Kidney (tissue), 14 donors: ENCODE data around the gene ARL3. TPM values are rescaled to one million over a fixed set of nuclear protein-coding genes. Genes with fewer than 3 reads are reported as not detected.

Experiments used
- DNase-seq, 5 donors: peaks; one replicate each; pipeline ENCODE4 v3.0.0-alpha.2; 2013 to 2020
- FAIRE-seq: peaks from 2 replicates; lab custom pipeline; 2012; peaks lifted over from hg19 to GRCh38; lab: Jason Lieb, UNC
- H3K27ac ChIP-seq, 2 donors: one replicate each; pipeline ENCODE4 v1.7.0; 2013; ENCODE audit warnings: low read depth in 2 of 2, low read length in 2 of 2, inconsistent platforms in 1 of 2
- H3K27me3 ChIP-seq: one replicate; pipeline ENCODE4 v1.7.1; 2013; ENCODE audit warnings: low read length, inconsistent platforms; ENCODE audit not compliant: control insufficient read depth, insufficient read depth
- H3K36me3 ChIP-seq, 3 donors: one replicate each; pipeline versions ENCODE4 v1.7.0 to v1.7.1; 2013; ENCODE audit warnings: low read length in 3 of 3, control low read depth in 1 of 3, inconsistent platforms in 1 of 3; ENCODE audit not compliant: insufficient read depth in 3 of 3, control insufficient read depth in 2 of 3
- H3K4me1 ChIP-seq, 3 donors: one replicate each; pipeline versions ENCODE4 v1.7.0 to v1.7.1; 2013; ENCODE audit warnings: low read length in 3 of 3, inconsistent platforms in 1 of 3, low read depth in 1 of 3; ENCODE audit not compliant: control insufficient read depth in 2 of 3, insufficient read depth in 2 of 3
- H3K4me3 ChIP-seq, 3 donors: one replicate each; pipeline versions ENCODE4 v1.7.0 to v1.8.1; 2013; ENCODE audit warnings: low read length in 3 of 3, control low read depth in 1 of 3, inconsistent platforms in 1 of 3
- H3K9ac ChIP-seq, 3 donors: one replicate each; pipeline versions ENCODE4 v1.7.0 to v1.7.1; 2013; ENCODE audit warnings: low read length in 3 of 3, control low read depth in 1 of 3, inconsistent platforms in 1 of 3
- H3K9me3 ChIP-seq, 3 donors: one replicate each; pipeline versions ENCODE4 v1.7.0 to v1.7.1; 2013; ENCODE audit warnings: low read length in 3 of 3, control low read depth in 1 of 3, inconsistent platforms in 1 of 3; ENCODE audit not compliant: control insufficient read depth in 2 of 3, insufficient read depth in 1 of 3
- CTCF ChIP-seq: IDR thresholded peaks from 3 replicates; pipeline ENCODE4 v1.5.1; 2012; ENCODE audit warnings: mild to moderate bottlenecking, moderate library complexity, borderline replicate concordance; ENCODE audit not compliant: insufficient read depth; ENCODE audit errors: extremely low read depth
- intact Hi-C: fragments of 100-400 bp; cut with DNase I; formaldehyde crosslinking; loops from one replicate; pipeline ENCODE4 v1.11.1; 2022
- polyA plus RNA-seq: library from polyadenylated mRNA; stranded (reverse); fragments of 350-450 nt; fragmentation: Illumina TruSeq; extraction: RNeasy Lipid Tissue Mini Kit (QIAGEN cat#74804); gene quantifications from one replicate; pipeline ENCODE4 v1.2.3, GENCODE V29; 2014; ENCODE audit warnings: low read depth, low replicate concordance; ENCODE audit not compliant: insufficient read depth
- total RNA-seq: library from RNA; stranded (reverse); fragmentation: NEBNext Ultra II Directional; extraction: Animal tissue kit (Norgen Biotek cat#: 25700); gene quantifications from one replicate; pipeline ENCODE4 v1.2.1, GENCODE V29; 2021
- donor health status: control.
- donor health status: control.
- donor health status: control.
- donor health status: control.
- donor health status: control.
- donor health status: DM: yes; HTN: yes; CAD: no.
- donor health status: Normal renal cell carcinoma (clear cell type).

ARL3 gene
- total and polyA plus RNA-seq, 2 donors from 2014 or later: 16.3 to 28.8 TPM

- Histone ChIP-seq H3K36me3 (peaks cover 0 to 11% (median 3%) of the 10 kb centered on the region in 3 donors), H3K4me3 (no peak overlapping the region), H3K27ac (no peak overlapping the region), H3K9me3 (no peaks in the 10 kb centered on the region), H3K4me1 (peaks cover 0 to 2% (median 0%) of the 10 kb centered on the region in 3 donors), H3K9ac (no peak overlapping the region), H3K27me3 (no peaks in the 10 kb centered on the region)
- intact Hi-C loops: no loop called here
- no peak for TF ChIP-seq CTCF
- FAIRE-seq (no peak), DNase-seq (no peak)
Measured at GRCh38 chr10:102702742-102703141, 11.5 kb downstream of the ARL3 start.

- no peak for DNase-seq
- TF ChIP-seq CTCF: no peak
- H3K9me3 ChIP-seq: peaks cover 0 to under 1% (median 0%) of the 10 kb centered on the region in 3 donors
- H3K4me1 ChIP-seq: peaks cover 0 to 2% (median 0%) of the 10 kb centered on the region in 3 donors
- no peaks in the 10 kb centered on the region for H3K27me3 ChIP-seq
- no peak overlapping the region for H3K27ac ChIP-seq
- H3K36me3 ChIP-seq: peaks cover under 1 to 11% (median 4%) of the 10 kb centered on the region in 3 donors
- FAIRE-seq: no peak
- no peak overlapping the region for H3K9ac ChIP-seq
- intact Hi-C loops: no loop called here
- no peak overlapping the region for H3K4me3 ChIP-seq
Measured at GRCh38 chr10:102701796-102702195, 12.4 kb downstream of the ARL3 start.

DNA sequence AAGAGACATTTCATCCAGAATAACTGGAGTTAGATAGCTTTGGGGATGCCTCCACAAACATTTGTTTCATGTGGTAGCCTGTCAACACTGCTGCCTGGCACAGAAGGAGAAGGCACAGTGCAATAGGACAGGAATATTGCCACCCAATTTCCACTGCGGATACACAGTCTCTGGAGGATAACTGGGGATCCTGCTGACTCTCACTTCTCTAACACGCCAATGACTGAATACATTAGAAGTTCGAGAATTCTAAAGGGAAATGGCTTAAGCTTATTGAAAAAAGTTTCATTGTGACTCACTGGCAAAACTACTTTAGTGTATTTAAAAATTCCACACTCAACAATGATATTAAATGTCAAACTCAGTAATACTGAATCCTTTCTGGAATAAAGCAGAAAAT lies 12.9 kb downstream of the ARL3 start:
- Histone ChIP-seq H3K36me3 (peaks cover 3 to 11% (median 7%) of the 10 kb centered on the region in 3 donors), H3K4me1 (peaks cover 0 to 2% (median 0%) of the 10 kb centered on the region in 3 donors), H3K4me3 (no peak overlapping the region), H3K9ac (no peak overlapping the region), H3K27ac (no peak overlapping the region), H3K9me3 (peaks cover 0 to 2% (median 0%) of the 10 kb centered on the region in 3 donors), H3K27me3 (no peaks in the 10 kb centered on the region)
- no peak for DNase-seq
- no peak for FAIRE-seq
- intact Hi-C loops: no loop called here
- TF ChIP-seq CTCF: no peak

DNA sequence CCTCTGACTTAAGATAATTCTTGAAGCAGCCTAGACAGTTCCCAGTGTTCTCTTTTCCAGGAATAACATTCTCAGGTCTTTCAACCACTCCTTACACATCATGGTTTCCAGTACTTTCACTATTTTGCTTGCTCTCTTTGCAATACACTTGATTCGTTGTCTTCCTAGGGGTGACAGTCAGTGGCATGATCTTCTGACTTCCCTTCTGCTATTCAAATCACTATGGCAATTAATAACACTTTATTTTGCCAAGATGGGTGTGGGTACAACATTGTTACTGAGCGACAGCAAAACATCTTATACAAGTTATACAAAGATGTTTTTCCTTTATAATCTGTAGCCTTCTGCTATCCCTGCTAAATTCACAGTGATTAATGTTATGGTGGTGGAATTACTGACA lies 15.3 kb downstream of the ARL3 start:
- H3K36me3 ChIP-seq: peaks cover 3 to 11% (median 7%) of the 10 kb centered on the region in 3 donors
- H3K9ac ChIP-seq: no peak overlapping the region
- intact Hi-C loops: no loop called here
- H3K27ac ChIP-seq: no peak overlapping the region
- no peaks in the 10 kb centered on the region for H3K27me3 ChIP-seq
- no peak overlapping the region for H3K4me3 ChIP-seq
- no peaks in the 10 kb centered on the region for H3K4me1 ChIP-seq
- DNase-seq (no peak), FAIRE-seq (no peak)
- TF ChIP-seq CTCF: no peak
- peaks cover 0 to 2% (median 0%) of the 10 kb centered on the region in 3 donors for H3K9me3 ChIP-seq
